HPDE6-E6E7 (cell line): Measurements from ENCODE around the gene ARL15.

ENCODE experiments used
- DNase-seq: peaks from one replicate; pipeline ENCODE4 v3.0.0; 2011; ENCODE audit warnings: missing footprints; ENCODE audit errors: extremely low spot score

The ARL15 gene

DNA sequence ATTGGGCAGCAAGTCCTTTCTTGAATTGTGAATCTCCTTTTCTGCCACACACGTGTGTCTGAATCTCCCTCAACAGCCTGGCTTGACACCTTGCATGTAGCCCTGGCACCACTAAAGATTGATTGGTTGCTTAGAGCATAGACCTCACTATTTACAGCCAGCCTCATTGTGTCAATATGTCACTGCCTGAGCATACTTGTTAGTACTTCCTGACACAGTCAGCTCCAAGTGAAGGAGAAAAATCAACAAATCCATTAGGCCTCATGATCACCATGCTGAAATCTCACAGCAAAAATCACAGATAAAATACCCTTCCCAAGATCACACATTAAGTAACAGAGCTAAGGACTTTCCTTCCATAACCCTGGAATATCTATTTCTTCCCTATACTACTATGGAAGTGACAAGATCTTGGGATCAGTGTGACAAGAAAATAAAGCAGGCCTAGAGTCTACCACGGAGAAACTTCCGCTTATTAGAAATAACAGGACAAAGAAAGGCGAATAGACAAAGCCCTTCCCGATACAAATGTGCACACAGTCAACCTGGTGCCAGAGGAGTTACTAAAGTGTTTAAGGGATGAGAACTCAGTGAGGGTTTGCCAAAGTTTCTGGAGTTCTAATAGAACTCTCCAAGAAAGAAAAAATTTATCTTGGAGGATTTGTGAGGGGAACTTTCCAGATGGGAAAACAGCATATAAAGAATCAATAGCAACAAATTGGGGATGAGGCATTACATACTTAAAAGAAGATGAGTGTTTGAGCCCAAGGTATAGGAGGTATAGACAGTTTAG is 5.6 kb upstream of the ARL15 start:
- DNase-seq: no peak

GRCh38 chr5:54313311-54314270 is 3.2 kb upstream of the ARL15 start:
- DNase-seq: no peak

DNA sequence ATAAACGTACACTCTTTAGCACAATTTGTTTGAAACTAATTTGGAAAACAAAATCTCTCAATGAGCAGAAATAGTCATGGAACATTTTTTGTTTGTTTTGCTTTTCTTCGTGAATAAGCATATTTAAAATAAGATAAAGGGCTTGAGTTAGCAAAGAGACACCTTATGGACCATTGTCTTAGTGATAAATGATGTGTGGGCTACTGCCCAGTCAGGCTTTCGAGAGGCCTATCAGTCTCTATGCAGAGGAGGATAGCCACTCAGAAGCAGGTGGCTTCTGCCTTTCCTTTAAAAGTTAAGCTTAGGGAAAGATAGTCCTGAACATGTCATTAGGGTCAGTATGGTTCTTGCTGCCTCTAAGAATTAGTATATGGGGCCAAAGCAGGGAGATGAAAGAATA is 2.1 kb upstream of the ARL15 start:
- no peak for DNase-seq

GRCh38 chr5:54311176-54311677 is 854 bp upstream of the ARL15 start:
- DNase-seq: no peak

DNA sequence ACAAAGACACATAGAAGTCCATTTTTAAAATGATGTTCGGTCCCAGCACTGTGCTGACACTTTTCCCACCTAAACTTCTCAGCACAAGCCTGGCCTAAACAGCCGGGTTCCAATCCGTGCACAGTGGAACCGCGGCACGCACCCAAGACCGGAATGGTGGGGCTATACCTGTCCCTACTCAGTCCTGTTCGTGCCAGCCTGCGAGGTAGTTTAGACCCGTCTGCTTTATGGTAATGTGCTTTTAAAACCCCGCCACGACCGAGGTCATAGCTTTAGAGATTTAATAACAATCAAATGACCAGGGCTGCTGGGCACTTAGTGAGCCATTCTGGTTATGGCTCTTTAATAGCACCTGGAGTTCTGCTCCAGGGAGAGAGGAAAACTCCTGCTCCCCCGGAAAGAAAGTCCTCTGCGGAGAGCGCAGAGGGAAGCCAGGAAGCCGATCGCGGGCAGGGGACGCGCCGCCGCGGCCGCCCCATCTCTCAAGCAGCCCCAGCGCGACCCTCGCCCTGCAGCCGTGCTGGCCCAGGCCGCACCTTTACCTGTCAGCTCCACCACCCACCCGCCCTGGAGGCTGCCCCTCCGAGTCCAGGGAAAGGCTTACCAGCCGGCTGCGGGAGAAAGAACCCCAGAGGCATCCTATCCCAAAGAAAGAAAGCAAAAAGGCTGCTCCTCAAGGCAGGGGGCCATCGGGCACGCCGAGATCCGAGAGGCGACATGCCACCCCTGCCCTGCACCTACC is 511 bp downstream of the ARL15 start:
- peak; percentile 46 for DNase-seq

DNA sequence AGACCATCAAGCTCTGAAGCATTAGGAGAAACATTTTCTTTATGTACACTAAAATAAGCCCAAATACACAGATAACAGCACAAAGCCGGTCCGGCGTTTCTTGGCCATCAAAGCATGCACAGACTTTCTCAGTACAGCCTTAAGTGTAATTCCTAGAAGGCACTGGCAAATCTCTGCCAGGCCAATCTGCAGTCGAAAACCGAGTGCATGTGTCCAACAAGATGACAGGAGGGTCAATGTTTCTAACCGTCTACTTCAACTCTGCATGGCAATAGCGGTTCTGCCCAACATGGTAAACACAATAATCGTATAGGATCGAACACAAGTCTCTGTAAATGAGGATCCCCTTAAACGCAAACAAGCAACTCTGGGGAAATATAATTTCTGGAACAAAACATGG is 1.1 kb downstream of the ARL15 start:
- DNase-seq: no peak

DNA sequence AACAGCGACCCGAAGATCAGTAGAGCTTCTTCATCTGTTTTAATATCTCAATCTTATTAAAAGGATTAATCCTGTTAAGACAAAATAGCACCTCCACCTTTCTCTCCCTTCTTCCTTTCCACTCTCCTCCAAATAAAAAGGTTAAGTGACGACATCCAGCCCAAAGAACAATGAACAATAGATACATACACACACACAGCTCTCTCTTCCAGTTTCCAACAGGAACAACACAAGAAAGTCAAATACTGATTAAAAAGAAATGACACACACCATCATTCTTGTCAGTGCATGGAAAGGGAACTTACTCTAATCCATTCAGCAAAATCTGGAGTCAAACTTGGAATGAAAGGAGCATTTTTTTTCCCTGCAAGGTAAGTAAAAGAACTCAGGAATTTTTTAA is 2.8 kb downstream of the ARL15 start:
- DNase-seq: no peak

DNA sequence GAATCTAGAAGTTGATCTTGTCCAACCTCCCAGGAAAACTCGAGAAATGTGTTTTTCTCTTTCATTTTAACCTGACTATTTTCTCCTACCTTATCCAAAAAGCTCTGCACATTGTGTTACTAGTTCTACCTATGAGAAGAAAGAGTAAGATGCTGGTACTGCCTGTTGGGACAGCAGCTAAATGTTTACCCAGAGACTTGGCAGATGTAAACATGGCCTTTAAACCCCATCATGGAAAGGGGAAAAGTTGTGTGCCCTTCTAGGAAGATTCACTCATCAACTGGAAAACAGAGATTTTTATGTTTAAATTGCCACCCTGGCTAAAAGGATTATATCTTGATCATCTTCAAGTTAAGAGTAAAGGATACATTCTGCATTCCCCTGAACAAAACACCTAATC is 3.5 kb downstream of the ARL15 start:
- no peak for DNase-seq

DNA sequence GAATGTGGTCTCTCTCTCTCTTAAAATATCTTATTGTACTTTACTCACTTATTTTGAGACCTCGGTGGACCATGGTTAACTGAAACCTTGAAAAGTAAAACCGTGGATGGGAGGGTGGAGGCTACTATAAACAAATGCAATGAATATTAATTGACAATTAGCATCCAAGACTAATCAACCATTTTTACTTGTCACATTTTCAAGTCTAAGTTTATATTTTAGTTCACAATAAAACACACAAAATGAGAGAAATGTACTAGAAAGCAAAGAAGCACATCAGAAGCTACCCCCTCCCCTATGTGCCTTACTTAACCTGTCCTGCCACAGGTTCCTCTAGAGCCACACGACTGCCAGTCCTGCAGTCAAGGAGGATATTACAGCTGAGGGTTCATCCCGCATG is 4.6 kb downstream of the ARL15 start:
- DNase-seq: no peak

GRCh38 chr5:54304040-54304439 is 6.3 kb downstream of the ARL15 start:
- DNase-seq: no peak

- no peak for DNase-seq
These were observed 8.1 kb downstream of the ARL15 start for GRCh38 chr5:54302267-54302687.

- no peak for DNase-seq
These were observed 8.5 kb downstream of the ARL15 start for GRCh38 chr5:54301849-54302248.

- DNase-seq: no peak
These were observed 9.2 kb downstream of the ARL15 start for GRCh38 chr5:54301220-54301619.

DNA sequence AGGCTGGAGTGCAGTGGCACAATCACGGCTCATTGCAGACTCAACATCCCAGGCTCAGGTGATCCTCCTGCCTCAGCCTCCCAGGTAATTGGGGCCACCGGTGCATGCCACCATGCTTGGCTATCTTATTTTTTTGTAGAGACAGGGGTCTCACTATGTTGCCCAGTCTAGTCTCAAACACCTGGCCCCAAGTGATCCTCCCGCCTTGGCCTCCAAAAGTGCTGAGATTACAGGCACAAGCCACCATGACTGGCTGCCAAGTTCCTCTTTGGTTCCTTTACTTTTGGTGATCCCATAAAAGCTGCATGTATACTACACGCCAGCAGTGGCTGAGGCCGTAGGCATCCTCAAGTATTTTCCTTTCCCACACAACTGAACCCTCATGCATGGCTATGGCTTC is 11.4 kb downstream of the ARL15 start:
- no peak for DNase-seq

DNA sequence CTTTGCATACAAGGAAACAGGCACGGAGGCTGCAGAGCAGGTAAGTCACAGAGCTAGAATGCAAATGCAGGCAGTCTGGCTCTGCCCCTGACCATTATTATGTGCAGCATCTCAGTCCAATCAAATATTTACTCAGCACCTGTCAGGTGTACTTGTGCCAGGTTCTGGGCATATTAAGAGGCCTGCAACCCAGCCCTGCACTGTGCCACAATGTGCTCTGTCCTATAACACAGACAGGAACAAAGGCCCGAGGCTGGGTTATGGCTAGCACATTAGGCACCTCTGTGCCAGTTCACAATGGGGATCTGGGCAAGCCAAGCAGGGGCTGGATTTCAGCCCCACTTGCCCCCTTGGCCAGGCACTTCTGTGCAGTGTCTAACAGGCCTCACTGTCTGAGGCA is 14.0 kb downstream of the ARL15 start:
- no peak for DNase-seq

GRCh38 chr5:54295651-54296276 is 14.6 kb downstream of the ARL15 start:
- no peak for DNase-seq

GRCh38 chr5:54294097-54294667 is 16.2 kb downstream of the ARL15 start:
- no peak for DNase-seq

DNA sequence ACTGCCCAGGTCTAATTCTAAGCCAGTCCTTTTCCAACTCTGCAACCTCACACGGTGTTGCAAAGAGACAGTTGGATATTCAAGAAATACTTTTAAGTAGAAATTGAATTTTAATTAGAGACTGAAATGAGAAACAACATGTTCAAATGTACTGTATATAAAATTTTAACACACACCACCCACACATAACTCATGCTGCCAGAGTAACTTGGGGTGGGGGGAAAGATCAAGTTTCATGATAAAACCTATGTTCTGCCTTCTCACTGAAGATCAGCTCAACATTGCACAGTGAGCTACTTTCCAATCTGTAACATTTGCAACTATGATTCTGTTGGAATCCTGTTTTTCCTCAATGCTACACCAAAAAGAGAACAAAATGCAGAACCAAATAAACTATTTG is 17.5 kb downstream of the ARL15 start:
- DNase-seq: no peak

DNA sequence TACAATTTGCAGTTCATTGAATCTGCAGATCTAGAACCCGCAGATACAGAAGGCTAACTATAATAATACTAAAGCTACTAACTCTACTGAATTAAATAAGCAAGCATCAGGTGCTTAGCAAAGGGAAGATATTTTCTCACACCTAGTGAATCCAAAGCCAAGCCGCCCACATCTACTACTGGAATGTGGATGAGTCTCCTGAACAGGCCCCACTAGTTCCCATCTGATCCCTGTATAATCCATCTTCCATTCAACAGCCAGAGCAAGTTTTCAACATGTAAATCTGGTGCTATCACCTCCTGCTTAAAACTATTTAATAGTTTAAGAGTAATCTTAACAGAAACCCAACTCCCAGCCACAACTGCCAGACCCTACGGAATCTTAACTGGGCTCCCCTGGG is 18.9 kb downstream of the ARL15 start:
- DNase-seq: no peak

GRCh38 chr5:54289769-54290168 is 20.6 kb downstream of the ARL15 start:
- no peak for DNase-seq

DNA sequence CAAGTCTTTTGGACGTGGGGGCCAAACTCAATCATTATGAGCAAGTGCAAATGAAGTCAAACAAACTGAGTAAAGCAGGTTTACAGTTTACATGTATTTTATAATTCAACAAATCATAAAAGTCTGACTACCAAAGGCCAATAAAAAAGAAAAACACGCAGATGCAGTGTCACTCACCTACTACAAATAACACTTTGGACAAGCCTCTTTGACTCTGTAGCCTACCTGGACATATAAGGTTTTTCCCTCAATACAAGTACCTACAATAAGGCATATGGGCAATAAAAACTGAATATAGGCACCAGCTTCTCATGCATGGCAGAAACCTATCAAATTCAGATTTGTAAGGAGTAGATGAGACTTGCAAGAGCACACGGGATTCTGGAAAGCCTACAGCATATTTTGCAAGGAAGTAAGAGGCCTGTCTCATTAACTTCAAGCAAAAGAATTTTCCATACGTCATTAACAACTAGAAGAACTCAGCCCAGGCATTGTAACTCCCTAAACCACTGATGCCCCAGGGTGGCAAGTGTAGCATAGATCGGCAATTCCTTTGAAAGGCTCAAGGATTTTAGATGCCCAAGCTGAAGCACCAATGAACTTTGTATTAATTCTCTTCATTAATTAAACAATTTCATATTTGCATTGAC is 21.7 kb downstream of the ARL15 start:
- DNase-seq: no peak
